ENCODE data around the gene ASPSCR1. TPM values are rescaled to one million over a fixed set of nuclear protein-coding genes. Genes with fewer than 3 reads are reported as not detected.

ASPSCR1 gene
- total and polyA plus RNA-seq, 2 of the 8 experiments (the other 6 are each of a cell fraction or from before 2014, with no cell fraction given): 33.3 to 43.7 TPM

- no peaks in the 10 kb centered on the region; a peak in 2 of 8 replicates for H3K36me3 ChIP-seq (ENCODE audit: control insufficient read depth in 2 of 4, insufficient read depth in 4 of 4, low read length in 3 of 4)
- H2BK120ac ChIP-seq (replicated peaks; ENCODE audit: low read depth, low read length): no peak overlapping the region
- H3K27me3 ChIP-seq (replicated peaks in 1 of 4; ENCODE audit: control insufficient read depth in 3 of 4, extremely low read depth in 1 of 4, insufficient read depth in 3 of 4, low read length in 3 of 4): no peaks in the 10 kb centered on the region
- H3K23ac ChIP-seq (ENCODE audit: insufficient read length): no peak overlapping the region
- H2BK20ac ChIP-seq (ENCODE audit: low read length): no peak overlapping the region
- H2BK15ac ChIP-seq (ENCODE audit: low read length): no peak overlapping the region
- WGBS, 2 experiments (ENCODE audit: extremely low coverage in 1 of 2, insufficient coverage in 1 of 2, insufficient read length in 1 of 2, insufficient replicate concordance in 2 of 2, low coverage in 1 of 2, low lambda C conversion rate in 2 of 2, missing lambda C conversion rate in 1 of 2): 88% methylated on average over 11 of the region's 13 CpGs; no CpG with 5 or more reads in 1 of the 2 experiments
- no peak overlapping the region for H3K18ac ChIP-seq (ENCODE audit: extremely low read depth, low read length)
- CTCF ChIA-PET (ENCODE audit: partially characterized antibody): interaction anchor here (0.8 to 1.9 kb wide), 3 partner anchors 89 to 145 kb away, joined by 3 to 6 read pairs (median 5); no protein-coding TSS in a partner anchor
- no peak overlapping the region for H3K56ac ChIP-seq (replicated peaks; ENCODE audit: insufficient read length, low read depth, low read length)
- H3K9me3 ChIP-seq (ENCODE audit: insufficient read depth in 2 of 2, low read depth in 1 of 2, low read length in 1 of 2): no peaks in the 10 kb centered on the region
- H3K14ac ChIP-seq (ENCODE audit: insufficient read length): no peak overlapping the region
- H4K5ac ChIP-seq (ENCODE audit: insufficient read length, low read depth, low read length): no peak overlapping the region
- no peaks in the 10 kb centered on the region for H3K23me2 ChIP-seq (ENCODE audit: low read depth, low read length)
- peaks cover 3 to 10% of the 10 kb centered on the region in 2 experiments for H4K20me1 ChIP-seq (replicated peaks in 1 of 2; ENCODE audit: control insufficient read depth in 1 of 2, insufficient read depth in 2 of 2, low read length in 2 of 2)
- H4K91ac ChIP-seq (replicated peaks; ENCODE audit: insufficient read length, low read length): no peak overlapping the region
- no peaks in the 10 kb centered on the region; the same call in 1 of the 2 replicates for H3K79me1 ChIP-seq (ENCODE audit: low read depth, low read length)
- H3K4me3 ChIP-seq (ENCODE audit: extremely low read depth in 1 of 4, insufficient read depth in 2 of 4, low read depth in 3 of 4, low read length in 4 of 4): no peak overlapping the region
- H2BK12ac ChIP-seq (ENCODE audit: low read depth, low read length): no peak overlapping the region
- H3K4me2 ChIP-seq (ENCODE audit: insufficient read depth in 1 of 2, low read depth in 2 of 2, low read length in 2 of 2): no peak overlapping the region
- no peak for FAIRE-seq
- no peak overlapping the region for H2AFZ ChIP-seq (ENCODE audit: low read length)
- H3K27ac ChIP-seq (ENCODE audit: low read depth, low read length): no peak overlapping the region; the same call in 1 of the 2 replicates
- no peak overlapping the region for H2BK5ac ChIP-seq (ENCODE audit: low read depth, low read length)
- H2AK5ac ChIP-seq (ENCODE audit: low read depth, low read length): no peak overlapping the region
- H3K9ac ChIP-seq (replicated peaks in 1 of 4; ENCODE audit: extremely low read depth in 1 of 4, low read depth in 3 of 4, low read length in 3 of 4): no peak overlapping the region
- no peak for DNase-seq (ENCODE audit: low read depth in 1 of 2, low spot score in 2 of 2)
- no peak overlapping the region for H3K4ac ChIP-seq (replicated peaks; ENCODE audit: insufficient read length, low read depth, low read length)
- no peaks in the 10 kb centered on the region; a peak in 1 of 7 replicates for H3K4me1 ChIP-seq (replicated peaks in 1 of 4; ENCODE audit: control insufficient read depth in 3 of 4, insufficient read depth in 4 of 4, low read length in 3 of 4)
- POLR2A ChIA-PET (ENCODE audit: partially characterized antibody): interaction anchor here (0.7 to 0.9 kb wide), 2 partner anchors 23 to 73 kb away, joined by 3 read pairs; no protein-coding TSS in a partner anchor
- peak overlapping the region; percentile 65; the same call in 1 of the 2 replicates for H4K8ac ChIP-seq (ENCODE audit: extremely low read depth, insufficient read depth, low read length)
- H3K79me2 ChIP-seq (ENCODE audit: control insufficient read depth in 1 of 2, insufficient read depth in 2 of 2, low read length in 2 of 2): no peaks in the 10 kb centered on the region
- TF ChIP-seq ATF2 (IDR thresholded peaks at IDR 0.05; ENCODE audit: low read length) (no peak), KDM4A (IDR thresholded peaks at IDR 0.05; ENCODE audit: low read depth, low read length, severe bottlenecking) (no peak), SIX5 (IDR thresholded peaks at IDR 0.05; ENCODE audit: low read depth, low read length) (no peak), RAD21 (IDR thresholded peaks at IDR 0.05 in 1 of 2, conservative IDR thresholded peaks at IDR 0.05 in 1 of 2; ENCODE audit: low read depth in 2 of 2, low read length in 2 of 2) (no peak), JUND (IDR thresholded peaks at IDR 0.05; ENCODE audit: low read length) (no peak), RNF2 (IDR thresholded peaks at IDR 0.05; ENCODE audit: borderline replicate concordance, low read depth, low read length, missing control alignments, poor library complexity, severe bottlenecking) (no peak), GTF2F1 (IDR thresholded peaks at IDR 0.05; ENCODE audit: borderline replicate concordance, low read depth, low read length) (no peak), NANOG (IDR thresholded peaks at IDR 0.05; ENCODE audit: insufficient read depth, low read depth, low read length, poor library complexity, severe bottlenecking) (no peak)
- TF ChIP-seq, protein P1, sequence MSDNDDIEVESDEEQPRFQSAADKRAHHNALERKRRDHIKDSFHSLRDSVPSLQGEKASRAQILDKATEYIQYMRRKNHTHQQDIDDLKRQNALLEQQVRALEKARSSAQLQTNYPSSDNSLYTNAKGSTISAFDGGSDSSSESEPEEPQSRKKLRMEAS (IDR thresholded peaks at IDR 0.05): no peak
Measured at GRCh38 chr17:82014971-82015310, 37.5 kb downstream of the ASPSCR1 start.
